Gastrocnemius medialis (tissue), 4 donors: ENCODE data around the gene NAPEPLD.

ENCODE experiments used
- POLR2A ChIP-seq, 2 donors: fragments of 450-650 bp; IDR thresholded peaks; one replicate each; pipeline ENCODE4 v1.6.1; 2017; ENCODE audit warnings: antibody characterized with exemption in 2 of 2, mild to moderate bottlenecking in 2 of 2, moderate library complexity in 2 of 2
- TF ChIP-seq, protein P1 (sequence below), 5 experiments: fragments of 450-650 bp in 3 of 5; fragments of 200-600 bp in 2 of 5; sonication (generic) in 2 of 5; IDR thresholded peaks in 4 of 5; conservative IDR thresholded peaks in 1 of 5; 1 replicate in 4 of 5; 2 replicates in 1 of 5; pipeline ENCODE4 v1.5.1; 2016 to 2019; ENCODE audit warnings: antibody characterized with exemption in 5 of 5, mild to moderate bottlenecking in 3 of 5, moderate library complexity in 3 of 5

DNA sequence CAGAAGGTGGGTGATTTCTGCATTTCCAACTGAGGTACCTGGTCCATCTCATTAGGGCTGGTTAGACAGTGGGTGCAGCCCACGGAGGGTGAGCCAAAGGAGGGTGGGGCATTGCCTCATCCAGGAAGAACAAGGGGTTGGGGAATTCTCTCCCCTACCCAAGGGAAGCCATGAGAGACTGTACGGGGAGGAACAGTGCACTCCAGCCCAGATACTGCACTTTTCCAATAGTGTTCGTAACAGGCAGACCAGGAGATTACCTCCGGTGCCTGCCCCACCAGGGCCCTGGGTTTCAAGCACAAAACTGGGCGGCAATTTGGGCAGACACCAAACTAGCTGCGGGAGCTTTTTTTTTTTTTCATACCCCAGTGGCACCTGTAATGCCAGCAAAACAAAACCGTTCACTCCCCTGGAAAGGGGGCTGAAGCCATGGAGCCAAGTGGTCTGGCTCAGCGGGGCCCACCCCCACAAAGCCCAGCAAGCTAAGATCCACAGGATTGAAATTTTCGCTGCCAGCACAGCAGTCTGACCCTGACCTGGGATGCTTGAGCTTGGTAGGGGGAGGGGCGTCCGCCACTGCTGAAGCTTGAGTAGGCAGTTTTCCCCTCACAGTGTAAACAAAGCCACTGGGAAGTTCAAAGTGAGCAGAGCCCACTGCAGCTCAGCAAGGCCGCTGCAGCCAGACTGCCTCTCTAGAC, 42.7 kb downstream of the NAPEPLD start:
- no peak for TF ChIP-seq POLR2A (IDR thresholded peaks at IDR 0.05)
- TF ChIP-seq, protein P1, sequence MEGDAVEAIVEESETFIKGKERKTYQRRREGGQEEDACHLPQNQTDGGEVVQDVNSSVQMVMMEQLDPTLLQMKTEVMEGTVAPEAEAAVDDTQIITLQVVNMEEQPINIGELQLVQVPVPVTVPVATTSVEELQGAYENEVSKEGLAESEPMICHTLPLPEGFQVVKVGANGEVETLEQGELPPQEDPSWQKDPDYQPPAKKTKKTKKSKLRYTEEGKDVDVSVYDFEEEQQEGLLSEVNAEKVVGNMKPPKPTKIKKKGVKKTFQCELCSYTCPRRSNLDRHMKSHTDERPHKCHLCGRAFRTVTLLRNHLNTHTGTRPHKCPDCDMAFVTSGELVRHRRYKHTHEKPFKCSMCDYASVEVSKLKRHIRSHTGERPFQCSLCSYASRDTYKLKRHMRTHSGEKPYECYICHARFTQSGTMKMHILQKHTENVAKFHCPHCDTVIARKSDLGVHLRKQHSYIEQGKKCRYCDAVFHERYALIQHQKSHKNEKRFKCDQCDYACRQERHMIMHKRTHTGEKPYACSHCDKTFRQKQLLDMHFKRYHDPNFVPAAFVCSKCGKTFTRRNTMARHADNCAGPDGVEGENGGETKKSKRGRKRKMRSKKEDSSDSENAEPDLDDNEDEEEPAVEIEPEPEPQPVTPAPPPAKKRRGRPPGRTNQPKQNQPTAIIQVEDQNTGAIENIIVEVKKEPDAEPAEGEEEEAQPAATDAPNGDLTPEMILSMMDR (IDR thresholded peaks at IDR 0.05 in 4 of 5, conservative IDR thresholded peaks at IDR 0.05 in 1 of 5): no peak
